BJ (cell line): Measurements from ENCODE around the gene ZNF326. TPM values are rescaled to one million over a fixed set of nuclear protein-coding genes. Genes with fewer than 3 reads are reported as not detected.

Experiments
- CTCF ChIA-PET: fragments of 350-600 bp; formaldehyde crosslinking; extraction: SDS; loops from one replicate; lab custom pipeline; 2021; ENCODE audit warnings: antibody characterized with exemption, inconsistent platforms; lab: Yijun Ruan, JAX
- POLR2A ChIA-PET: fragments of 300-600 bp; sonication (Branson Sonifier 250); formaldehyde crosslinking; extraction: SDS; loops from one replicate; lab custom pipeline; 2021; ENCODE audit warnings: antibody characterized with exemption; lab: Charles Lee
- DNase-seq: peaks from one replicate; pipeline ENCODE4 v3.0.0-alpha.2; 2011; ENCODE audit warnings: low read depth
- H3K27me3 ChIP-seq: 2 replicates; pipeline ENCODE4 v1.6.0; 2011; ENCODE audit warnings: low read length; ENCODE audit not compliant: control insufficient read depth, insufficient read depth
- H3K36me3 ChIP-seq: 2 replicates; pipeline ENCODE4 v1.5.1; 2011; ENCODE audit warnings: low read length; ENCODE audit not compliant: control insufficient read depth, insufficient read depth
- H3K4me3 ChIP-seq: 2 replicates; pipeline ENCODE4 v1.5.1; 2011; ENCODE audit warnings: low read depth, mild to moderate bottlenecking, control low read depth, low read length
- polyA plus RNA-seq: library from polyadenylated mRNA; depleted of rRNA; stranded (reverse); fragments of >200 nt; gene quantifications from 2 replicates; pipeline ENCODE4 v1.2.3, GENCODE V29; 2011
- TF ChIP-seq, protein P1 (sequence below): IDR thresholded peaks from 2 replicates; pipeline ENCODE4 v1.5.1; 2011; ENCODE audit warnings: low read depth, mild to moderate bottlenecking, control low read depth, inconsistent platforms, low read length, moderate library complexity; ENCODE audit not compliant: insufficient read depth

The ZNF326 gene
- polyA plus RNA-seq, 1 experiment, result 7.6 TPM

DNA sequence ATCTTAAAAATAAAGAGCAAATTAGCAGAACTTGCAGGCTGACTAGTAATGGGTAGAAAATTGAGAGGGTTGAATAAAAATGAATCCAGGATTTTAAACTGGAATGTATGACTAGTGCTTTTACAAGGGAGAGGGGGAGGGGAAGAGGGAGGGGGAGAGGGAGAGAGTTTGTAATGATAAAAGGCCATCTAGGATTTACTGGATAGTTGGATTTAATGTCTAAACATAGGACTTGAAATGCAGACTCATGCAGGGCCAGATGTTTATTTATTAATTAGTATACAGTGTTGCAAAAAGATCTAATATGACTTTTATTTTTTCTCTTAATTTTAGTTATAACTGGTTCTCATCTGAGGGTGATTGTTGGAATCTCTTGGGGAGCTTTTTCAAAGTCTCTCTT is 4.3 kb downstream of the ZNF326 start:
- Histone ChIP-seq H3K36me3 (no peaks in the 10 kb centered on the region), H3K27me3 (no peaks in the 10 kb centered on the region), H3K4me3 (no peak overlapping the region)
- ChIA-PET CTCF (no interaction called here), POLR2A (no interaction called here)
- no peak for DNase-seq
- TF ChIP-seq, protein P1, sequence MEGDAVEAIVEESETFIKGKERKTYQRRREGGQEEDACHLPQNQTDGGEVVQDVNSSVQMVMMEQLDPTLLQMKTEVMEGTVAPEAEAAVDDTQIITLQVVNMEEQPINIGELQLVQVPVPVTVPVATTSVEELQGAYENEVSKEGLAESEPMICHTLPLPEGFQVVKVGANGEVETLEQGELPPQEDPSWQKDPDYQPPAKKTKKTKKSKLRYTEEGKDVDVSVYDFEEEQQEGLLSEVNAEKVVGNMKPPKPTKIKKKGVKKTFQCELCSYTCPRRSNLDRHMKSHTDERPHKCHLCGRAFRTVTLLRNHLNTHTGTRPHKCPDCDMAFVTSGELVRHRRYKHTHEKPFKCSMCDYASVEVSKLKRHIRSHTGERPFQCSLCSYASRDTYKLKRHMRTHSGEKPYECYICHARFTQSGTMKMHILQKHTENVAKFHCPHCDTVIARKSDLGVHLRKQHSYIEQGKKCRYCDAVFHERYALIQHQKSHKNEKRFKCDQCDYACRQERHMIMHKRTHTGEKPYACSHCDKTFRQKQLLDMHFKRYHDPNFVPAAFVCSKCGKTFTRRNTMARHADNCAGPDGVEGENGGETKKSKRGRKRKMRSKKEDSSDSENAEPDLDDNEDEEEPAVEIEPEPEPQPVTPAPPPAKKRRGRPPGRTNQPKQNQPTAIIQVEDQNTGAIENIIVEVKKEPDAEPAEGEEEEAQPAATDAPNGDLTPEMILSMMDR, result no peak

DNA sequence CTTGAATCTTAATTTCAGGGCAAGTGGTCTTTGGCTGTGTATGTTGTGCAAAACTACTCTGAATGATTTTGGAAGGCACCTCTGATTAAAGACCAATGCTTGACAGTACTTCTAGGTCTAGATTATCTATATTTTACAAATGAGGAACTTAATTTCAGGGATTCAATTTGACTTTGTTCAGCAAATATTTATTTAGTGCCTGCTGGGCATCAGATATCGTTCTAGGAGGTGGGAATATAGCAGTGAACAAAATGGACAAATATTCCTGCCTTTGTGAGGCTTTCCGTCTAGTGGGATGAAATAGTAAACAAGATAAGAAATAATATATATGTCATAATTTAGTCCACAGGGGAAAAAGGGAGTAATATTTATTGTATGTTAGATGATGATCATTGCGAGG is 4.7 kb downstream of the ZNF326 start:
- H3K36me3 ChIP-seq, result no peaks in the 10 kb centered on the region
- ChIA-PET CTCF (no interaction called here), POLR2A (no interaction called here)
- H3K4me3 ChIP-seq, result no peak overlapping the region
- TF ChIP-seq, protein P1, result no peak
- H3K27me3 ChIP-seq, result no peaks in the 10 kb centered on the region
- no peak for DNase-seq

DNA sequence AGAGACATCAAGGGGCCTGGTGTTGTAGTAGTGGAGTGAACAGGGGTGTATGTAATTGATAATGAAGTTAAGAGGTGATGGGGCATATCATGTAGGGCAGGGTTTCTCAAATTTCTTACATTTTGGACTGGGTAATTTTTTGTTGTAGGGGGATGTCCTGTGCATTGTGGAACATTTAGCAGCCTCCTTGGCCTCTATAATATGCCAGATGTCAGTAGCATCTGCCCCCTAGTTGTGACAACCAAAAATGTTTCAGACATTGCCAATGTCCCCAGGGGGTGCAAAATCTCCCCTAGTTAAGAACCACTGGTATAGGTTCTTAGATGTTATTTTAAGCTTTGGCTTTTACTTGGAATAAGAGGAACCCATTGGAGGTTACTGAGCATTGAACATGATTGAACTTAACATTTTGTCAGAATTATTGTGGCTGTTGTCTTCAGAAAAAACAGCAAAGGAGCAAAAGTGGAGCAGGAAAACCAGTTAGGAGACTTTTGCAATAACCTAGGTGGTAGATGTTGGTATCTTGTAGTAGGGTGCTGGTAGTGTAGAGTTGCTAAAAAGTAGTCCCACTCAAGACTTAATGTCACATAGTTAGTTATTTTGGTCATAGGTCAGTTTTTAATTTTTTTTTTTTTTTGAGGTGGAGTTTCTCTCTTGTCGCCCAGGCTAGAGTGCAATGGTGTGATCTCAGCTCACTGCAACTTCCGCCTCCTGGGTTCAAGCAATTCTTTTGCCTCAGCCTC is 6.2 kb downstream of the ZNF326 start:
- DNase-seq, result no peak
- CTCF ChIA-PET, result interaction anchor here (0.9 kb wide), 1 partner anchor 196 kb away, joined by 3 read pairs; no protein-coding TSS in a partner anchor
- TF ChIP-seq, protein P1, result no peak
- POLR2A ChIA-PET, result interaction anchor here (0.7 kb wide), 1 partner anchor 22 kb away, joined by 10 read pairs; no protein-coding TSS in a partner anchor
- Histone ChIP-seq H3K27me3 (no peaks in the 10 kb centered on the region), H3K4me3 (no peak overlapping the region), H3K36me3 (no peaks in the 10 kb centered on the region)

DNA sequence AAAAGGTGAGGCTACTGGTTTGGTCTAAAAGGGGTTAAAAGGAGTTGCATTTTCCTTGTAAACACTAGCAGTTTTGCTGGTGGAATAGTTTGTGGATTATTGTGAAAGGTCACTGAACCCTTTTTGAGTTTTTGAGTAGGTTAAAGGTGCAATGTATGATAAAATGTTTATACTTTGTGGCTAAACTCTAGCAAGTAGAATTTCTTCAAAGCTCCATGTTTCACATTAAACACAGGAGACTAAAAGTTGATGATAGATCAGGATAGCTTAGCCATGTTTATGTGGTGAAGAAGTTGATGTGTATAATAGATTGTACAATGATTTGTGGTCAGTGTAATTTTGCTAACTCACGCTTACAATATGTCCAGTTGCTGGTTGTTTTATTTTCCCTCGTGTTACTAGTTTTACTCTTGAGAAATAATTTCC is 13.1 kb downstream of the ZNF326 start:
- H3K4me3 ChIP-seq, result no peak overlapping the region
- H3K36me3 ChIP-seq, result peaks cover 2% of the 10 kb centered on the region
- TF ChIP-seq, protein P1, result no peak
- ChIA-PET CTCF (no interaction called here), POLR2A (no interaction called here)
- no peaks in the 10 kb centered on the region for H3K27me3 ChIP-seq
- no peak for DNase-seq

DNA sequence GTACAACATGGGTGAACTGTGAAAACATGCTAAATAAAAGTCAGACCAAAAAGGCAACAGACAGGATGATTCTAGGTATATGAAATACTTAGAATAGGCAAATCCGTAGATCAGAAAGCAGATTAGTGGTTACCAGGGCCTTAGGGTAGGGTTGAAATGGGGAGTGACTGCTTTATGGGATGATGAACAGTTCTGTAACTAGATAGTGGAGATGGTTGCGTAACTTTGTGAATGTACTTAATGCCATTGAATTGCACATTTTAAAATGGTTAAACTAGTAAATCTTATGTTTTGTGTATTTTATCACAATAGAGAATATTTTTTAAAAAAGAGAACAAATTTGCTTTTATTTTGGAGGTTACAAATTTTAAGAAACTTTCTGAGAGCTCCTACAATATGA is 17.4 kb downstream of the ZNF326 start:
- Histone ChIP-seq H3K4me3 (no peak overlapping the region), H3K36me3 (peaks cover 6% of the 10 kb centered on the region), H3K27me3 (no peaks in the 10 kb centered on the region)
- CTCF ChIA-PET, result no interaction called here
- no peak for DNase-seq
- TF ChIP-seq, protein P1, result no peak
- POLR2A ChIA-PET, result no interaction called here
